ENCODE measurements around the gene CBARP.
"Not testable (repeated sequence)": the region's sequence is repeated elsewhere in the genome, so short reads cannot be mapped to it uniquely, and the experiment has no call there.

The CBARP gene

GRCh38 chr19:1252221-1252820 is 14.5 kb upstream of the CBARP start:
- peak in 1 of 2 experiments; percentile 34 for DNase-seq

GRCh38 chr19:1251330-1252220 is 13.8 kb upstream of the CBARP start:
- DNase-seq = peak; percentile 45 to 60

- peak in 1 of 2 experiments; percentile 87 for DNase-seq
Measured at GRCh38 chr19:1250437-1251260, 12.8 kb upstream of the CBARP start.

GRCh38 chr19:1249990-1250436 is 12.2 kb upstream of the CBARP start:
- DNase-seq = no peak

- peak; percentile 76 to 94 for DNase-seq
Measured at GRCh38 chr19:1249298-1249989, 11.6 kb upstream of the CBARP start.

GRCh38 chr19:1248786-1249297 is 11.0 kb upstream of the CBARP start:
- DNase-seq = peak in 1 of 2 experiments; percentile 78

GRCh38 chr19:1248139-1248785 is 10.5 kb upstream of the CBARP start, which contains the start of gene MIDN:
Gene MIDN, plus strand, starts transcription at chr19:1248583. Its CDS starts 1,714 bp downstream, at chr19:1250297.
- peak in 1 of 2 experiments; percentile 72 for DNase-seq

- no peak for DNase-seq
Measured at GRCh38 chr19:1247748-1248138, 9.9 kb upstream of the CBARP start.

- not testable (repeated sequence) for DNase-seq
Measured at GRCh38 chr19:1246265-1247087, 8.7 kb upstream of the CBARP start.

- no peak for DNase-seq
Measured at GRCh38 chr19:1245494-1246264, 7.9 kb upstream of the CBARP start.

GRCh38 chr19:1244693-1245451 is 7.1 kb upstream of the CBARP start:
- no peak for DNase-seq

GRCh38 chr19:1243768-1244692 is 6.2 kb upstream of the CBARP start:
- DNase-seq = peak in 1 of 2 experiments; percentile 85

GRCh38 chr19:1241417-1242095 is 3.8 kb upstream of the CBARP start, which contains the start of gene ATP5F1D:
Gene ATP5F1D, plus strand, starts transcription at chr19:1241751. Its CDS starts 100 bp downstream, at chr19:1241851.
- DNase-seq = peak; percentile 63 to 93

GRCh38 chr19:1240925-1241324 is 3.1 kb upstream of the CBARP start:
- no peak for DNase-seq

GRCh38 chr19:1239796-1240737 is 2.3 kb upstream of the CBARP start:
- DNase-seq = peak in 1 of 2 experiments; percentile 90

GRCh38 chr19:1239420-1239795 is 1.6 kb upstream of the CBARP start:
- no peak for DNase-seq

Data from NCI-H526 (cell line).